ENCODE results near the gene ASPG. TPM values are rescaled to one million over a fixed set of nuclear protein-coding genes. Genes with fewer than 3 reads are reported as not detected.

The ASPG gene
- total RNA-seq, 2 donors from 2014 or later, result 78.5 to 161 TPM

MicroRNA genes within 50 kb of the gene (microRNA counts, 767-probe panel; counts per million panel counts)
- 0 to 31.0 counts per million in 2 donors for microRNA hsa-miR-203

Small RNA genes within 50 kb of the gene (microRNA-seq; reads per million reads assigned to microRNA genes)
- gene MIR203A (ENCODE audit: borderline number of aligned reads in 2 of 2, borderline replicate concordance in 1 of 2) (0 reads per million in 2 donors), gene MIR203B (ENCODE audit: borderline number of aligned reads in 2 of 2, borderline replicate concordance in 1 of 2) (0 reads per million in 2 donors)

Other genes starting within 250 kb of the ASPG start
- 10 to 100 TPM; 45.7 to 47.8 TPM for gene PPP1R13B, start 238.1 kb upstream of the ASPG start, total RNA-seq
- gene TDRD9, start 157.2 kb upstream of the ASPG start, total RNA-seq, result 10 to 100 TPM in 1 of 2 donors, 1 to 10 TPM in 1; 8.6 to 20.8 TPM
- gene RD3L, start 143.2 kb upstream of the ASPG start, total RNA-seq, result 10 to 100 TPM in 1 of 2 donors, 1 to 10 TPM in 1; 7.6 to 25.2 TPM
- gene KIF26A, start 52.9 kb downstream of the ASPG start, total RNA-seq, result 10 to 100 TPM in 1 of 2 donors, 1 to 10 TPM in 1; 5.6 to 14.1 TPM